ENCODE measurements around the gene DLEU7.

The DLEU7 gene

DNA sequence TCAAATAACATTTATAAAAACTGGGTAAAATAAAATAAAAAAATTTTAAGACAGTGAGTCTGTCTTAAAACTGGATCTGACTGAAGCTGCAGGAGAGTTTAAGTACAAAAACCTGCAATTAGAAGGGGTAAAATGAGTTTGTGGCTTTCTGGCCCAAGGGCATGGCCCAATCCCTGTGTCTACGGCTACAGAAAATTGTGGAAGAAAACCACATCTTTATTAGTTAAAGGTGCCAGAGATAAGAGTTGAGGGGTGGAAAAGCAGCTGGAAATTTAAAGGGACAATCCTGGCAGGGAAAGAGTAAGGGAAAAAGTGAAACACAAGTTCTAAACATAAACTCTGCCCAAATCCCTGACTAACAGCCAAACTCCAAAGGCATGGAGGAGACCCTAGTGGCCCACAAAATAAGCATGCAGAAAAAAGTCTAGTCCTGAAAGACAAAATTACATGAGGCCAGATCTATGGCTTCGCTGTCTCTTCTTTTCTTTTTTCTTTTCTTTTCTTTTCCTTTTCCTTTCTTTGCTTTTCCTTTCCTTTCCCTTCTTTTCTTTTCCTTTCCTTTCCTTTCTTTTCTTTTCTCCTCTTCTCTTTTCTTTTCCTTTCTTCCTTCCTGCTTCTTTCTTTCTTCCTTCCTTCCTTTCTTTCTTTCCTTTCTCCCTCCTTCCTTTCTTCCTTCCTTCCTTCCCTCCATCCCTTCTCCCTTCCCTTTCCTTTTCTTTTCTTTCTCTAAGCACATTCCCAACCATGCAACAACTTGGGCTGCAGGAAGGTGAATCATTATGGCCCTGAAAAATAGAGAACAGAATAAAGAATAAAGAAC lies 23.5 kb upstream of the DLEU7 start:
- TF ChIP-seq, protein P1, sequence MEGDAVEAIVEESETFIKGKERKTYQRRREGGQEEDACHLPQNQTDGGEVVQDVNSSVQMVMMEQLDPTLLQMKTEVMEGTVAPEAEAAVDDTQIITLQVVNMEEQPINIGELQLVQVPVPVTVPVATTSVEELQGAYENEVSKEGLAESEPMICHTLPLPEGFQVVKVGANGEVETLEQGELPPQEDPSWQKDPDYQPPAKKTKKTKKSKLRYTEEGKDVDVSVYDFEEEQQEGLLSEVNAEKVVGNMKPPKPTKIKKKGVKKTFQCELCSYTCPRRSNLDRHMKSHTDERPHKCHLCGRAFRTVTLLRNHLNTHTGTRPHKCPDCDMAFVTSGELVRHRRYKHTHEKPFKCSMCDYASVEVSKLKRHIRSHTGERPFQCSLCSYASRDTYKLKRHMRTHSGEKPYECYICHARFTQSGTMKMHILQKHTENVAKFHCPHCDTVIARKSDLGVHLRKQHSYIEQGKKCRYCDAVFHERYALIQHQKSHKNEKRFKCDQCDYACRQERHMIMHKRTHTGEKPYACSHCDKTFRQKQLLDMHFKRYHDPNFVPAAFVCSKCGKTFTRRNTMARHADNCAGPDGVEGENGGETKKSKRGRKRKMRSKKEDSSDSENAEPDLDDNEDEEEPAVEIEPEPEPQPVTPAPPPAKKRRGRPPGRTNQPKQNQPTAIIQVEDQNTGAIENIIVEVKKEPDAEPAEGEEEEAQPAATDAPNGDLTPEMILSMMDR (conservative IDR thresholded peaks at IDR 0.05; ENCODE audit: low read depth), result no peak
- no peak overlapping the region for H3K27ac ChIP-seq
- ChIA-PET POLR2A (ENCODE audit: low non-redundant PET) (no interaction called here), CTCF (no interaction called here)
- no peak for DNase-seq (ENCODE audit: low spot score)

GRCh38 chr13:50864492-50864891 lies 21.0 kb upstream of the DLEU7 start:
- TF ChIP-seq, protein P1 (conservative IDR thresholded peaks at IDR 0.05; ENCODE audit: low read depth), result no peak
- POLR2A ChIA-PET (ENCODE audit: low non-redundant PET), result no interaction called here
- no peak for DNase-seq (ENCODE audit: low spot score)
- no peak overlapping the region for H3K27ac ChIP-seq
- CTCF ChIA-PET, result interaction anchor here (0.7 kb wide), 1 partner anchor 78 kb away, joined by 3 read pairs; no protein-coding TSS in a partner anchor

DNA sequence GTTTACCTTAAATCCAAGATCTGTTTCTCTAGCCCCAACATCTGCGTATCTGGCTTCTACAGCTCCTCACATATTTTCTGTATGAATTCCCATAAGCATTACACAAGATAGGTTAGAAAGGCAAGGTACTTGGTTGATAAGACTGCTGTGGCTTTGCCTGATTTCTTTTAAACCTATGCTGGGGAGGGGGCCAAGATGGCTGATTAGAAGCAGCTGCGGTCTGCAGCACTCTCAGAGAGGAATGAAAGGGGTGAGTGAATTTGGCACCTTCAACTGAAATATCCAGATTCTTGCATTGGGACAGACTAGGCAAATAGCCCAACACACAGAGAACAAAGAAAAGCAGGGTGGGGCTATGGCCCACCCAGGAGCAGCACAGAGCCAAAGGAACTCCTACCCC lies 12.2 kb upstream of the DLEU7 start:
- DNase-seq (ENCODE audit: low spot score), result no peak
- no peak overlapping the region for H3K27ac ChIP-seq

DNA sequence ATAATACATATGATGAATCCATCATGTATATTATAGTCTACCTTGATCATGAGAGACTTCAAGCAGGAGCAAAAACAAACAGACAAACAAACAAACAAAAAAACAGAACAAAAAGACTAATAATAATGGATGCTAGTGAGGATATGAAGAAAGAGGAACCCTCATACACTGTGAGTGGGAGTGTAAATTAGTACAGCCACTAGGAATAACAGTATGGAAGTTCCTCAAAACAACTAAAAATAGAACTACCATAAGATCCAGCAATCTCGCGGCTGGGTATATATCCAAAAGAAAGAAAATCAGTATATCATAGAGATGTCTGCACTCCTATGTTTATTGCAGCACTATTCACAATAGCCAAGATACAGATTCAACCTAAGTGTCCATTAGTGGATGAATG lies 7.0 kb upstream of the DLEU7 start:
- TF ChIP-seq, protein P1 (conservative IDR thresholded peaks at IDR 0.05; ENCODE audit: low read depth), result no peak
- POLR2A ChIA-PET (ENCODE audit: low non-redundant PET), result no interaction called here
- H3K27ac ChIP-seq, result no peak overlapping the region
- no peak for DNase-seq (ENCODE audit: low spot score)
- CTCF ChIA-PET, result no interaction called here

More for the DNA sequence above, 12.2 kb upstream of the DLEU7 start:
- CTCF ChIA-PET, result no interaction called here
- TF ChIP-seq, protein P1 (conservative IDR thresholded peaks at IDR 0.05; ENCODE audit: low read depth), result no peak
- POLR2A ChIA-PET (ENCODE audit: low non-redundant PET), result no interaction called here

GRCh38 chr13:50847501-50847900 lies 4.0 kb upstream of the DLEU7 start:
- POLR2A ChIA-PET (ENCODE audit: low non-redundant PET), result no interaction called here
- DNase-seq (ENCODE audit: low spot score), result no peak
- no peak overlapping the region for H3K27ac ChIP-seq
- TF ChIP-seq, protein P1 (conservative IDR thresholded peaks at IDR 0.05; ENCODE audit: low read depth), result no peak
- CTCF ChIA-PET, result no interaction called here

DNA sequence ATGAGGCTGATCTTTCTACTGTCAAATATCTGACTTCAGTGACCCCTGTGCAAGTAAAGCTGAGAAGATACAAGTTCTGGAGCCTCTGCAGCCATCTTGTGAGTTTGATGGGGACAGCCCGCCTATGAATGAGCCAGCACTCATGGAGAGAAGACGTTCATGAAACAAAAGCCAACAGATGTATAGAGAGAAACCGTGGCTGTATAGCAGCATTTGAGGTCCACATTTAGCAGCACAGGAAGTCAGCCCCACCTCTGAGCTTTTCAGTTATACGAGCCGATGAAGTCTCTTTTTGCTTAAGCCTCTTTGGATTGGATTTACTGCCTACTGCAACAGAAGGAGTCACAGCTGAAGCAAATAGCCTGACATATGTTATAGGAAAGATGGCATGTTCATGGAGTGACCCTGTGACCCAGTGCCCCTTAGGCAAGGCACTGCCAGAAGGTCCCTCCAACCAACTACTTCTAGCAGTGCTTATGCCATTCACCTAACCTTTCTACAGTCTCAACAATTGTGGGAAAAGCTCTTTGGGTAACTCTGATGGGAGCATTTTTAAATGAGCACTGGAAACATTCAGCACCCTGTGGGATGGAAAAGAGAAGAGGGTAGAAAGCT lies 3.5 kb upstream of the DLEU7 start:
- TF ChIP-seq, protein P1 (conservative IDR thresholded peaks at IDR 0.05; ENCODE audit: low read depth), result no peak
- ChIA-PET CTCF (no interaction called here), POLR2A (ENCODE audit: low non-redundant PET) (no interaction called here)
- no peak for DNase-seq (ENCODE audit: low spot score)
- H3K27ac ChIP-seq, result no peak overlapping the region
